Hepatocyte (in vitro differentiated cells): ENCODE measurements around the gene ATP7B.

Experiments
- EZH2 ChIP-seq: fragments of 200-600 bp; sonication (generic); IDR thresholded peaks from 2 replicates; pipeline ENCODE4 v1.6.1; 2016; ENCODE audit warnings: antibody characterized with exemption, mild to moderate bottlenecking, borderline replicate concordance
- TF ChIP-seq, protein P1 (sequence below): fragments of 200-600 bp; sonication (generic); IDR thresholded peaks from 2 replicates; pipeline ENCODE4 v1.5.1; 2016; ENCODE audit warnings: antibody characterized with exemption, mild to moderate bottlenecking; ENCODE audit not compliant: poor library complexity

DNA sequence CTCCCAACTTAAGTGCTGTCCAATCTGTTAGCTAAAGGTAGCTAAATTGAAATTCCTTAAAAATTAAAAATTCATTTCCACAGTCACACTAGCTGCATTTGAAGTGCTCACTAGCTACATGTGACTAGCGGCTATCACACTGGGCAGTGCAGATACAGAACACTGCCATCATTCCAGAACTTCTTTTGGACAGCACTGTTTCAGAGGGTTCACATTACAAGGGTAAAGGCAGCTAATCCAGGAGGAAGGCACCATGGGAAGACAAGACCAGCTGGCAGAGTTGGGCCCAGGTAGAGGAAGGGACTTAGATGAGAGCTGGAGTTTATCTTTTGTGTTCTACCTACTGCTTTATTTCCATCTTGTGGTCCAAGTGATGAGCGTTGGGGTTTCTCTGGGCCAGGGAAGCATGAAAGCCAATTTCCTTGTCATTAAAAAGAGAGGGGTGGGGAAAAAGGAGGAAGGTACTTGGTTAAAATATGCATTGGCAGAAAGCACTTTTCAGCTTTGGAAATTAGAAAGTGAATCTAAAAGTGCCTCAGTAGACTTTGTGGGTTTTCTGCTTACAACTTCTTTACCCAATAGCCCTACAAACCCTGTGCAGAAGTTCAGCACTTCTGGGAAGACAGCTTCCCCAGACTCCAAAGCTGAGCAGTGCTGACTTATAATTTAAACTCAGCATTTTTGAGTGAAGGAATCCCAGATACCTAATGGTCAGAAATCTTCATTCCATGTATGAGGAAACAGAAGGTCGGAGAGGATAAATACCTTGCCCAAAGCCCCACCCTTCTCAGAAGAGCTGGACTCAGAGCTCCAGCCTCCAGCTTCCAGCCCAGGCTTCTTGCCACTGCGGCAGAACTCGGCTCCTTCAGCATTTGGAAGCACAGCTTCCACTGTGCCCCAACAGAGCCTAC is 49.5 kb downstream of the ATP7B start:
- no peak for TF ChIP-seq EZH2
- TF ChIP-seq, protein P1, sequence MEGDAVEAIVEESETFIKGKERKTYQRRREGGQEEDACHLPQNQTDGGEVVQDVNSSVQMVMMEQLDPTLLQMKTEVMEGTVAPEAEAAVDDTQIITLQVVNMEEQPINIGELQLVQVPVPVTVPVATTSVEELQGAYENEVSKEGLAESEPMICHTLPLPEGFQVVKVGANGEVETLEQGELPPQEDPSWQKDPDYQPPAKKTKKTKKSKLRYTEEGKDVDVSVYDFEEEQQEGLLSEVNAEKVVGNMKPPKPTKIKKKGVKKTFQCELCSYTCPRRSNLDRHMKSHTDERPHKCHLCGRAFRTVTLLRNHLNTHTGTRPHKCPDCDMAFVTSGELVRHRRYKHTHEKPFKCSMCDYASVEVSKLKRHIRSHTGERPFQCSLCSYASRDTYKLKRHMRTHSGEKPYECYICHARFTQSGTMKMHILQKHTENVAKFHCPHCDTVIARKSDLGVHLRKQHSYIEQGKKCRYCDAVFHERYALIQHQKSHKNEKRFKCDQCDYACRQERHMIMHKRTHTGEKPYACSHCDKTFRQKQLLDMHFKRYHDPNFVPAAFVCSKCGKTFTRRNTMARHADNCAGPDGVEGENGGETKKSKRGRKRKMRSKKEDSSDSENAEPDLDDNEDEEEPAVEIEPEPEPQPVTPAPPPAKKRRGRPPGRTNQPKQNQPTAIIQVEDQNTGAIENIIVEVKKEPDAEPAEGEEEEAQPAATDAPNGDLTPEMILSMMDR: no peak
